Pericardium fibroblast (primary cell): Measurements from ENCODE around the gene DNAJC22. TPM values are rescaled to one million over a fixed set of nuclear protein-coding genes. Genes with fewer than 3 reads are reported as not detected.

ENCODE experiments used
- total RNA-seq: library from RNA; depleted of rRNA; stranded (reverse); fragments of >200 nt; gene quantifications from 2 replicates; pipeline ENCODE4 v1.2.3, GENCODE V29; 2015

Gene DNAJC22
- 0.34 and 4.3 TPM in 2 replicates for total RNA-seq

DNA sequence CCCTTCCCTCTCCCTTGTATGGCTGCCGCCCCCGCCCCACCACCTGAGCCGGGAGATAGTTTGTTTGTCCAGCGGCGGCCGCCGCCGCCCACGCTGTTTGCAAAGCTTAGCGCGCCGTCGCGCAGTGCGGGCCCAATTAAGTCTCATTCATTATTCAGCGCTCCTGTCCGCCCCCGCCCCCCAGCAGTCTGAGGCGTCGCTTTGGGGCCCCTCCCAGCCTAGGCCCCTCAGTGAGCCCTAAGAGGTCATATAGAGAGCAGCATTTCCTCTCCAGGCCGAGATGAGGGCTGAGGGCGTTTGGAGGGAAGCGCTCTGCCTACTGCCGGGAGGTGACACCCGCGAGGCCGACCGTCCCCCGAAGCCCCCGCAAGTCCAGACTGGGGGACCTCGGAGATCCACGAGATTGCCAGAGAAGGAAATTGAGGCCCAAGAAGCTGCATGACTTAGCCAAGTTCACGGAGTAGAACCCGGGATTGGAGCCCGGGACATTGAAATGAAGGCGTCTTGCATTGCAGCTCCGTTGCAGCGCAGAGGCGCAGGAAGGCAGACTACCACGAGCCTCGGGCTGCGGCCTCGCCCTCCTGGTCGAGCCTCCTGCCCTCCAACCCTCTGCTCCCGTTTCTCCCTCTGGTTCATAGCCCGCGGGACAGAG lies at the start of gene DNAJC22:
TSS of gene DNAJC22 (plus strand) at position 230 of the 652 bp plus-strand sequence. CDS start 1,985 bp downstream, outside the sequence.

DNA sequence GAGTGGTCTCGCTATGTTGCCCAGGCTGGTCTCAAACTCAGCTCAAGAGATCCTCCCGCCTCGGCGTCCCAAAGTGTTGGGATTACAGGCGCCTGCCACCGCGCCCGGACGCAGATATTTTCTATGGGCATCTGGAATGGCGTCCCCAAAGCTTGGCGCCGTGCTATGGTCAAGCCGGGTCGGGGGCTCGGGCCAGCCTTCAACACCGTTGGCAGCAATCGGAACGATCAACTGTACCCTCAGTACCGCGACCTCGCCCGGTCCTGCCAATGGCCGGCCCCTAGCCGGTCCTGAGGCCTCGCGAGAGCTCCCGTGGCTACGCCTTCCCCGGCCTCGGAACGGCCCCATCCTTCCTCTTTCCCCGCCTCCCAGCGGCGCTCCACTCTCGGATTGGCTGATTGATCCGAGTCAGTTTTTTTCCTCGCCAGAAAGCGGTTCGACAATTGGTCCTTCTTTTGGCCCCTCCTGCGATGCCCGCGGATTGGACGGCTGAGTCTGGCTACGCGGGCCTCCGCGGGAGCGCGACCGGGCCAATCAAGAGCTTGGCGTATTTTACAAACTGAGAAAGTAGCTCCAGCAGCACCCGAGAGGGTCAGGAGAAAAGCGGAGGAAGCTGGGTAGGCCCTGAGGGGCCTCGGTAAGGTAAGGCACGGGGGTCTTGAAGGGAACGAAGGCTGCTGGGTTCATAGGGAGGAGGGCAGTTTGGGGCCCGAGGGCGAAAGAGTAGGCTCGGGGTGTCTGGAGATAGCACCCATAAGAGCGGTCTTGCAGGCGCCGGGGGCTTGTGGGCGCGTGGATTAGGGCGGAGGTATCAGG lies 23.8 kb upstream of the DNAJC22 start, which contains the start of gene TROAP:
TSS of gene TROAP (plus strand) at position 548 of the 816 bp plus-strand sequence. CDS start 354 bp downstream, outside the sequence.

DNA sequence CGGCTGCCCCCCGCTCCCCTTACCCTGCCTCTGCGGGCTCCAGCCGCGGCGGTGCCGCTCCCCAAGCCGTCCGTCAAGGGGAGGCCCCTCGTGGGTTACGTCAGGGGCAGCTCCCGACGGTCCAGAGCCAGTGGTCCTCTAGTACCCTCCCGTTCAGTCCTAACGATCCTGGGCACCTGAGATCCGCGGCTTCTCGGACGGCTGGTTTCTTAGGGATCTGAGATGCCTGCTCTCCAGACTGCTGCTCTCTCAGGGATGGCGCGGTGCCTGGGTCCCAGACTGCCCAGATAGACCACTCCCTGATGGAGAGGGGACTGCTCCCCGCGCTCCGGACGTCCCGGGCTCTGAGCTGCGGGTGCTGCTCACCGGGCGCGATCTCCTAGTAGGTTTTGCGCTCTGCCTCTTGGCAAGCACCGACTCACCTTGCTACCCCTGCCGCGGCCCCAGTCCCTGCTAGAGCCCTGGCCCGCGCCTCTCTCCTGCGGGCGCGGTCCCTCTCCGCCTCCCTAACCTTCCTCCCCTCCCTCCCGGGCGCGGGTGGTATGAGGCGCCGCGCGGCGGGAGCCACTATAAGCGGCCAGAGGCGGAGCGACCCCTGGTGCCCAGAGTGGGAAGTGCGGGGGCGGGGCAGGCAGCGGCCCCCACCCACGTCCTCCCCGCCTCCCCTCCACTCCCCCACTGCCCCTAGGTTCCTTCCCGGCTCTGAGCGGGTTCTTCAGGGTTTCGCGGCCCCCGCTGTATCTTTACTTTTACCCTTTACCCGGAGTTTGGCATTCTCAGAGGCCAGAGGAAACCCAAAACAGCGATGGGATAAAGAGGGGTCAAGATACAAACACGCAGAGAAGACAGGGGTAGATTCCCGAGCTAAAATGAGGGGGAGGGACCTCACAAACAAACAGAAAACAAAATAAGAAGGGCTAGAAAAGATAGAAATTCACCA lies 9.8 kb upstream of the DNAJC22 start, which contains the start of gene C1QL4:
TSS of gene C1QL4 (minus strand) at position 544 of the 940 bp plus-strand sequence. CDS start 711 bp downstream, outside the sequence.

DNA sequence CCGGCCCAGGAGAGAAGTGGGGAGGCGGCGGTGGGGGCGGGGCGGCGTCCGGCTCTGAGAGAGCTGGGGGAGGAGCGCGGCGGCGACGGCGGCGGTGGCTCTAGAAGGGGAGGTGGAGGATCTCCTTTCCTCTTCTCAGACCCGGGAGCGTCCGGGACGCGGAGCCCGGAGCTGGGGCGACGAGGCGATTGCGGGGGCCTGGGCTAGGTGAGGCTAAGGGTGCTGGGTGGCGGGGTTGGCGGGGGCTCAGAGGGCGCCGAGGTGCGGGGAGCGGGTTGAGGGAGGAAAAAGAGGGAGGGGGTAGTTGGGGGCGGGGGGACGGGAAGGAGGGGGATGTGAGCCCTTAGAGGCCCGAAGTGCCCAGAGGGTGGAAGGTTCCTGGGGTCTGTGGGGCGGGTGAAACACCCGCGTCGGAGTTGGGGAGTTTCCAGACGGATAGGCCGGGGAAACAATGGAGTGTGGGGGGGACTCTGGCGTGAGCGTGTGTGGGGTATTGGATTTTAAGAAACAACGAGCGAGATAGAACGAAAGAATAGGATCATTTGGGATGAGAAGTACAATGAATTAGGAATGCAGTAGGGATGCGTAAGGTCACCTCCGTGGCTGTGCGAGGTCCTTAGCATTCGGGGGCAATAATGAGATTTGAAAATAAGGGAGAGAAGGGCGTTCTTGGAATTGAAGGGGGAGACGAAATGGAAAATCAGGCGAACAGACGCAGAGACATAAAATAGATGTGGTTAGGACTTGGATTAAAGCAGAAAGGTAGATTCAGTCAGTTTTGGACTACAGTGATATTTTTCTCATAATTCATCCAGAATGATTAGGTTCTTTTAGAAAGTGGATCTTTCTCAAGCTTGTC lies 20.9 kb downstream of the DNAJC22 start, which contains the start of gene SPATS2:
TSS of gene SPATS2 (plus strand) at position 82 of the 859 bp plus-strand sequence. CDS start 93,551 bp downstream, outside the sequence.

Other genes with a start within 250 kb of the DNAJC22 start
- 28.1 and 42.3 TPM in 2 replicates for gene LMBR1L, start 236.0 kb upstream of the DNAJC22 start, total RNA-seq
- gene TUBA1B, start 215.5 kb upstream of the DNAJC22 start, total RNA-seq: 467 and 912 TPM in 2 replicates
- gene TUBA1A, start 157.8 kb upstream of the DNAJC22 start, total RNA-seq: 310 and 595 TPM in 2 replicates
- gene TUBA1C, start 81.8 kb upstream of the DNAJC22 start, total RNA-seq: 226 and 369 TPM in 2 replicates
- 0.09 TPM in 1 of 2 replicates, not detected in the other for gene PRPH, start 51.7 kb upstream of the DNAJC22 start, total RNA-seq
- 0.70 and 1.6 TPM in 2 replicates for gene TROAP, start 23.6 kb upstream of the DNAJC22 start, total RNA-seq
- gene C1QL4, start 9.7 kb upstream of the DNAJC22 start, total RNA-seq: not detected in 2 replicates
- gene SPATS2, start 20.6 kb downstream of the DNAJC22 start, total RNA-seq: 15.3 and 27.0 TPM in 2 replicates
- gene KCNH3, start 192.1 kb downstream of the DNAJC22 start, total RNA-seq: not detected in 2 replicates
- gene MCRS1, start 221.3 kb downstream of the DNAJC22 start, total RNA-seq: 49.5 and 58.8 TPM in 2 replicates